ENCODE results near the gene TUBB. TPM values are rescaled to one million over a fixed set of nuclear protein-coding genes. Genes with fewer than 3 reads are reported as not detected.
"Not testable (repeated sequence)": the region's sequence is repeated elsewhere in the genome, so short reads cannot be mapped to it uniquely, and the experiment has no call there.

The TUBB gene
- total RNA-seq, 2 donors from 2014 or later: 342 to 378 TPM

- peak; percentile 62 for DNase-seq (ENCODE audit: low spot score)
These were observed 8.3 kb upstream of the TUBB start for GRCh38 chr6:30711758-30712380.

GRCh38 chr6:30712441-30712945, 7.7 kb upstream of the TUBB start:
- intact Hi-C loops (cut with DNase I): no loop called here
- peak; percentile 32 for DNase-seq (ENCODE audit: low spot score)

More at GRCh38 chr6:30711758-30712380, 8.3 kb upstream of the TUBB start:
- intact Hi-C loops (cut with DNase I): no loop called here

GRCh38 chr6:30714263-30714662, 5.9 kb upstream of the TUBB start:
- intact Hi-C loops (cut with DNase I): no loop called here

GRCh38 chr6:30716879-30717128, 3.3 kb upstream of the TUBB start:
- intact Hi-C loops (cut with DNase I): no loop called here
- no peak for DNase-seq (ENCODE audit: low spot score)

More at GRCh38 chr6:30714263-30714662, 5.9 kb upstream of the TUBB start:
- no peak for DNase-seq (ENCODE audit: low spot score)

GRCh38 chr6:30717129-30717844, 2.9 kb upstream of the TUBB start, which contains the start of gene MDC1:
MDC1 (minus strand) TSS chr6:30717281; CDS start chr6:30715175, 2,106 bp downstream.
- peak; percentile 100 for DNase-seq (ENCODE audit: low spot score)
- intact Hi-C loops (cut with DNase I): no loop called here

GRCh38 chr6:30717845-30718720, 2.1 kb upstream of the TUBB start:
- intact Hi-C loops (cut with DNase I): not testable (repeated sequence)
- peak; percentile 72 for DNase-seq (ENCODE audit: low spot score)

GRCh38 chr6:30719356-30719755, 796 bp upstream of the TUBB start:
- DNase-seq (ENCODE audit: low spot score): peak; percentile 28
- intact Hi-C loops (cut with DNase I): no loop called here

- intact Hi-C loops (cut with DNase I): loop anchor here (2.0 to 10.0 kb wide), 2 partner anchors 32 to 96 kb away; partner anchors contain the start of gene ATAT1 (in 1 of the 2)
- peak; percentile 92 for DNase-seq (ENCODE audit: low spot score)
These were observed 616 bp downstream of the TUBB start for GRCh38 chr6:30720738-30721197.

GRCh38 chr6:30721198-30722024, 1.3 kb downstream of the TUBB start:
- peak; percentile 97 for DNase-seq (ENCODE audit: low spot score)
- intact Hi-C loops (cut with DNase I): loop anchor here (2.0 to 10.0 kb wide), 4 partner anchors 33 to 97 kb away; partner anchors contain the start of gene ATAT1 (in 1 of the 2)

- DNase-seq (ENCODE audit: low spot score): peak; percentile 85
- intact Hi-C loops (cut with DNase I): loop anchor here (2.0 to 10.0 kb wide), 3 partner anchors 39 to 97 kb away; partner anchors contain the start of gene ATAT1 (in 1 of the 2)
These were observed 1.8 kb downstream of the TUBB start for GRCh38 chr6:30722025-30722279.

- intact Hi-C loops (cut with DNase I): loop anchor here (2.0 to 10.0 kb wide), 3 partner anchors 40 to 98 kb away; partner anchors contain the start of gene ATAT1 (in 1 of the 2)
- peak; percentile 95 for DNase-seq (ENCODE audit: low spot score)
These were observed 2.3 kb downstream of the TUBB start for GRCh38 chr6:30722280-30723112.

GRCh38 chr6:30723159-30723842, 3.1 kb downstream of the TUBB start:
- intact Hi-C loops (cut with DNase I): loop anchor here (2.0 to 10.0 kb wide), 3 partner anchors 40 to 98 kb away; partner anchors contain the start of gene ATAT1 (in 1 of the 2)
- DNase-seq (ENCODE audit: low spot score): peak; percentile 28

GRCh38 chr6:30723843-30724741, 3.9 kb downstream of the TUBB start:
- intact Hi-C loops (cut with DNase I): loop anchor here (2.0 to 10.0 kb wide), 3 partner anchors 41 to 99 kb away; partner anchors contain the start of gene ATAT1 (in 1 of the 2)
- not testable (repeated sequence) for DNase-seq (ENCODE audit: low spot score)

GRCh38 chr6:30724906-30725667, 4.9 kb downstream of the TUBB start:
- intact Hi-C loops (cut with DNase I): loop anchor here in 1 of 2 donors (5.0 to 10.0 kb wide), 2 partner anchors 100 to 157 kb away; partner anchors contain the start of genes ATAT1 and DDR1
- peak; percentile 12 for DNase-seq (ENCODE audit: low spot score)
